Duodenal mucosa (tissue), 2 donors: ENCODE measurements around the gene ADD3.

Experiments used
- H3K27ac ChIP-seq: one replicate; pipeline ENCODE4 v1.7.0; 2013; ENCODE audit warnings: low read depth, low read length
- H3K27me3 ChIP-seq, 2 donors: one replicate each; pipeline ENCODE4 v1.7.0; 2013; ENCODE audit warnings: low read length in 2 of 2, control low read depth in 1 of 2; ENCODE audit not compliant: insufficient read depth in 2 of 2, control insufficient read depth in 1 of 2
- H3K36me3 ChIP-seq, 2 donors: one replicate each; pipeline ENCODE4 v1.7.0; 2013; ENCODE audit warnings: low read length in 2 of 2, control low read depth in 1 of 2; ENCODE audit not compliant: insufficient read depth in 2 of 2, control insufficient read depth in 1 of 2
- H3K4me1 ChIP-seq, 2 donors: one replicate each; pipeline ENCODE4 v1.7.0; 2013; ENCODE audit warnings: low read length in 2 of 2, control low read depth in 1 of 2; ENCODE audit not compliant: insufficient read depth in 2 of 2, control insufficient read depth in 1 of 2
- H3K4me3 ChIP-seq, 2 donors: one replicate each; pipeline ENCODE4 v1.7.0; 2013; ENCODE audit warnings: low read length in 2 of 2, low read depth in 1 of 2
- H3K9ac ChIP-seq, 2 donors: one replicate each; pipeline ENCODE4 v1.7.0; 2013; ENCODE audit warnings: low read length in 2 of 2, low read depth in 1 of 2
- H3K9me3 ChIP-seq, 2 donors: one replicate each; pipeline ENCODE4 v1.7.0; 2013; ENCODE audit warnings: low read length in 2 of 2, control low read depth in 1 of 2; ENCODE audit not compliant: control insufficient read depth in 1 of 2

The ADD3 gene

GRCh38 chr10:110011681-110012080 lies 3.9 kb downstream of the ADD3 start:
- Histone ChIP-seq H3K4me1 (peaks cover 32 to 59% of the 10 kb centered on the region in 2 donors), H3K36me3 (no peaks in the 10 kb centered on the region), H3K9ac (no peak overlapping the region), H3K27me3 (no peaks in the 10 kb centered on the region), H3K4me3 (peak overlapping the region in 1 of 2 donors; percentile 89), H3K9me3 (no peaks in the 10 kb centered on the region), H3K27ac (no peak overlapping the region)

GRCh38 chr10:110013630-110014293 lies 6.0 kb downstream of the ADD3 start:
- no peaks in the 10 kb centered on the region for H3K36me3 ChIP-seq
- H3K4me3 ChIP-seq: no peak overlapping the region
- H3K4me1 ChIP-seq: peaks cover 32 to 58% of the 10 kb centered on the region in 2 donors
- H3K27me3 ChIP-seq: no peaks in the 10 kb centered on the region
- H3K27ac ChIP-seq: no peak overlapping the region
- H3K9ac ChIP-seq: no peak overlapping the region
- H3K9me3 ChIP-seq: no peaks in the 10 kb centered on the region

- H3K27me3 ChIP-seq: no peaks in the 10 kb centered on the region
- peaks cover 12 to 36% of the 10 kb centered on the region in 2 donors for H3K4me1 ChIP-seq
- no peak overlapping the region for H3K9ac ChIP-seq
- H3K27ac ChIP-seq: no peak overlapping the region
- H3K36me3 ChIP-seq: no peaks in the 10 kb centered on the region
- no peak overlapping the region for H3K4me3 ChIP-seq
- no peaks in the 10 kb centered on the region for H3K9me3 ChIP-seq
Measured at GRCh38 chr10:110016039-110016438, 8.3 kb downstream of the ADD3 start.

- no peaks in the 10 kb centered on the region for H3K9me3 ChIP-seq
- H3K4me1 ChIP-seq: peaks cover 7 to 31% of the 10 kb centered on the region in 2 donors
- no peak overlapping the region for H3K4me3 ChIP-seq
- H3K27me3 ChIP-seq: no peaks in the 10 kb centered on the region
- H3K27ac ChIP-seq: no peak overlapping the region
- no peak overlapping the region for H3K9ac ChIP-seq
- no peaks in the 10 kb centered on the region for H3K36me3 ChIP-seq
Measured at GRCh38 chr10:110017052-110017451, 9.3 kb downstream of the ADD3 start.

GRCh38 chr10:110017907-110018306 lies 10.1 kb downstream of the ADD3 start:
- Histone ChIP-seq H3K27ac (no peak overlapping the region), H3K36me3 (no peaks in the 10 kb centered on the region), H3K9ac (no peak overlapping the region), H3K27me3 (no peaks in the 10 kb centered on the region), H3K4me1 (peaks cover 4 to 34% of the 10 kb centered on the region in 2 donors), H3K9me3 (no peaks in the 10 kb centered on the region), H3K4me3 (no peak overlapping the region)

- no peaks in the 10 kb centered on the region for H3K27me3 ChIP-seq
- H3K36me3 ChIP-seq: no peaks in the 10 kb centered on the region
- no peak overlapping the region for H3K4me3 ChIP-seq
- H3K9ac ChIP-seq: no peak overlapping the region
- H3K4me1 ChIP-seq: peaks cover 4 to 25% of the 10 kb centered on the region in 2 donors
- H3K9me3 ChIP-seq: no peaks in the 10 kb centered on the region
- no peak overlapping the region for H3K27ac ChIP-seq
Measured at GRCh38 chr10:110020265-110020664, 12.5 kb downstream of the ADD3 start.

GRCh38 chr10:110022716-110023504 lies 15.1 kb downstream of the ADD3 start:
- no peaks in the 10 kb centered on the region for H3K9me3 ChIP-seq
- no peak overlapping the region for H3K27ac ChIP-seq
- H3K27me3 ChIP-seq: no peaks in the 10 kb centered on the region
- no peak overlapping the region for H3K9ac ChIP-seq
- peaks cover 0 to 2% of the 10 kb centered on the region in 2 donors for H3K36me3 ChIP-seq
- peaks cover 4 to 12% of the 10 kb centered on the region in 2 donors for H3K4me1 ChIP-seq
- no peak overlapping the region for H3K4me3 ChIP-seq

- Histone ChIP-seq H3K27ac (no peak overlapping the region), H3K4me3 (no peak overlapping the region), H3K27me3 (no peaks in the 10 kb centered on the region), H3K36me3 (peaks cover 0 to 4% of the 10 kb centered on the region in 2 donors), H3K4me1 (peaks cover 4 to 12% of the 10 kb centered on the region in 2 donors), H3K9me3 (no peaks in the 10 kb centered on the region), H3K9ac (no peak overlapping the region)
Measured at GRCh38 chr10:110023785-110024465, 16.1 kb downstream of the ADD3 start.

GRCh38 chr10:110029450-110029849 lies 21.7 kb downstream of the ADD3 start:
- Histone ChIP-seq H3K36me3 (peaks cover 0 to 4% of the 10 kb centered on the region in 2 donors), H3K4me3 (no peak overlapping the region), H3K27me3 (no peaks in the 10 kb centered on the region), H3K9me3 (no peaks in the 10 kb centered on the region), H3K4me1 (peaks cover 20% of the 10 kb centered on the region in 2 donors), H3K27ac (no peak overlapping the region), H3K9ac (no peak overlapping the region)
